Measurements from ENCODE around the gene ZNF446.
"Not testable (repeated sequence)": the region's sequence is repeated elsewhere in the genome, so short reads cannot be mapped to it uniquely, and the experiment has no call there.

Gene ZNF446

GRCh38 chr19:58475714-58476497 is at the start of gene ZNF446:
ZNF446 (plus strand) TSS chr19:58476352; CDS start chr19:58477219, 867 bp downstream.
- peak; percentile 96 for DNase-seq (ENCODE audit: extremely low read depth in 1 of 2, low read depth in 1 of 2)

- DNase-seq (ENCODE audit: extremely low read depth in 1 of 2, low read depth in 1 of 2): no peak
These were observed 47.5 kb upstream of the ZNF446 start for GRCh38 chr19:58428617-58429016.

GRCh38 chr19:58429745-58430144 is 46.4 kb upstream of the ZNF446 start:
- DNase-seq (ENCODE audit: extremely low read depth in 1 of 2, low read depth in 1 of 2): no peak

- no peak for DNase-seq (ENCODE audit: extremely low read depth in 1 of 2, low read depth in 1 of 2)
These were observed 41.9 kb upstream of the ZNF446 start for GRCh38 chr19:58434217-58434616.

GRCh38 chr19:58439576-58440554 is 36.3 kb upstream of the ZNF446 start, which contains the start of gene ZNF132:
ZNF132 (minus strand) TSS chr19:58440153; CDS start chr19:58439821, 332 bp downstream.
- peak; percentile 85 to 95 for DNase-seq (ENCODE audit: extremely low read depth in 1 of 2, low read depth in 1 of 2)

- no peak for DNase-seq (ENCODE audit: extremely low read depth in 1 of 2, low read depth in 1 of 2)
These were observed 35.6 kb upstream of the ZNF446 start for GRCh38 chr19:58440556-58440955.

- DNase-seq (ENCODE audit: extremely low read depth in 1 of 2, low read depth in 1 of 2): not testable (repeated sequence)
These were observed 33.2 kb upstream of the ZNF446 start for GRCh38 chr19:58442986-58443385.

GRCh38 chr19:58448860-58449259 is 27.3 kb upstream of the ZNF446 start:
- not testable (repeated sequence) for DNase-seq (ENCODE audit: extremely low read depth in 1 of 2, low read depth in 1 of 2)

GRCh38 chr19:58449980-58450379 is 26.2 kb upstream of the ZNF446 start:
- not testable (repeated sequence) for DNase-seq (ENCODE audit: extremely low read depth in 1 of 2, low read depth in 1 of 2)

- DNase-seq (ENCODE audit: extremely low read depth in 1 of 2, low read depth in 1 of 2): no peak
These were observed 25.2 kb upstream of the ZNF446 start for GRCh38 chr19:58450856-58451357.

GRCh38 chr19:58451358-58452101 is 24.6 kb upstream of the ZNF446 start, which contains the start of gene ZNF324B:
ZNF324B (plus strand) TSS chr19:58451622; CDS start chr19:58453702, 2,080 bp downstream.
- DNase-seq (ENCODE audit: extremely low read depth in 1 of 2, low read depth in 1 of 2): peak; percentile 88 to 95

GRCh38 chr19:58453743-58454142 is 22.4 kb upstream of the ZNF446 start:
- no peak for DNase-seq (ENCODE audit: extremely low read depth in 1 of 2, low read depth in 1 of 2)

- DNase-seq (ENCODE audit: extremely low read depth in 1 of 2, low read depth in 1 of 2): no peak
These were observed 20.8 kb upstream of the ZNF446 start for GRCh38 chr19:58455306-58455705.

- no peak for DNase-seq (ENCODE audit: extremely low read depth in 1 of 2, low read depth in 1 of 2)
These were observed 20.0 kb upstream of the ZNF446 start for GRCh38 chr19:58456111-58456510.

GRCh38 chr19:58460039-58460438 is 16.1 kb upstream of the ZNF446 start:
- no peak for DNase-seq (ENCODE audit: extremely low read depth in 1 of 2, low read depth in 1 of 2)

GRCh38 chr19:58466089-58466759 is 9.9 kb upstream of the ZNF446 start:
- DNase-seq (ENCODE audit: extremely low read depth in 1 of 2, low read depth in 1 of 2): no peak

GRCh38 chr19:58466760-58467589 is 9.2 kb upstream of the ZNF446 start, which contains the start of gene ZNF324:
ZNF324 (plus strand) TSS chr19:58467080; CDS start chr19:58469186, 2,106 bp downstream.
- peak; percentile 96 to 97 for DNase-seq (ENCODE audit: extremely low read depth in 1 of 2, low read depth in 1 of 2)

- DNase-seq (ENCODE audit: extremely low read depth in 1 of 2, low read depth in 1 of 2): no peak
These were observed 7.8 kb upstream of the ZNF446 start for GRCh38 chr19:58468216-58468839.

All from stimulated activated CD8-positive, alpha-beta memory T cell treated with anti-CD3 and anti-CD28 coated beads, Interleukin-7, amount 100 ng/mL, for 48 hours (primary cell).